H1 (cell line): ENCODE measurements around the gene SMIM5. TPM values are rescaled to one million over a fixed set of nuclear protein-coding genes. Genes with fewer than 3 reads are reported as not detected.

ENCODE experiments used
- CTCF ChIA-PET: fragments of 300-600 bp; sonication (Branson Sonifier 250); formaldehyde crosslinking; loops from one replicate; lab custom pipeline; 2021; ENCODE audit not compliant: partially characterized antibody; lab: Charles Lee
- POLR2A ChIA-PET: fragments of 300-600 bp; sonication (Branson Sonifier 250); formaldehyde crosslinking; loops from one replicate; lab custom pipeline; 2021; ENCODE audit warnings: inconsistent platforms; ENCODE audit not compliant: partially characterized antibody; lab: Charles Lee
- DNase-seq, 2 experiments: peaks; one replicate each; pipeline versions ENCODE4 v3.0.0 to v3.0.0-alpha.2; 2010 to 2022; ENCODE audit warnings: low spot score in 2 of 2, low read depth in 1 of 2, mixed read lengths in 1 of 2
- FAIRE-seq: peaks from 2 replicates; lab custom pipeline; 2011; peaks lifted over from hg19 to GRCh38; lab: Jason Lieb, UNC
- H2AFZ ChIP-seq: 2 replicates; pipeline ENCODE4 v1.8.1; 2012; ENCODE audit warnings: low read length, inconsistent platforms
- H2AK5ac ChIP-seq: 2 replicates; pipeline ENCODE4 v1.6.1; 2013; ENCODE audit warnings: low read depth, low read length
- H2BK120ac ChIP-seq: replicated peaks from 2 replicates; pipeline ENCODE3; 2013; ENCODE audit warnings: low read depth, low read length, inconsistent platforms
- H2BK12ac ChIP-seq: 2 replicates; pipeline ENCODE4 v1.6.1; 2013; ENCODE audit warnings: low read depth, low read length
- H2BK15ac ChIP-seq: 2 replicates; pipeline ENCODE4 v1.6.1; 2013; ENCODE audit warnings: low read length
- H2BK20ac ChIP-seq: 2 replicates; pipeline ENCODE4 v1.6.1; 2013; ENCODE audit warnings: low read length
- H2BK5ac ChIP-seq: 2 replicates; pipeline ENCODE4 v1.6.1; 2013; ENCODE audit warnings: low read depth, low read length
- H3K14ac ChIP-seq: 2 replicates; pipeline ENCODE4 v1.6.1; 2013; ENCODE audit warnings: inconsistent platforms; ENCODE audit not compliant: insufficient read length
- H3K18ac ChIP-seq: 2 replicates; pipeline ENCODE4 v1.6.1; 2013; ENCODE audit warnings: low read length; ENCODE audit errors: extremely low read depth
- H3K23ac ChIP-seq: 2 replicates; pipeline ENCODE4 v1.6.1; 2013; ENCODE audit warnings: inconsistent platforms; ENCODE audit not compliant: insufficient read length
- H3K23me2 ChIP-seq: 2 replicates; pipeline ENCODE4 v1.6.1; 2013; ENCODE audit warnings: low read depth, low read length
- H3K27ac ChIP-seq: 2 replicates; pipeline ENCODE4 v1.6.1; 2011; ENCODE audit warnings: low read depth, low read length, inconsistent platforms
- H3K27me3 ChIP-seq, 4 experiments: replicated peaks in 1 of 4; 1 replicate in 1 of 4; 2 replicates in 3 of 4; pipeline versions ENCODE4 v1.6.1 to v1.8.1; 2011 to 2013; ENCODE audit warnings: low read length in 3 of 4, mild to moderate bottlenecking in 3 of 4, inconsistent platforms in 2 of 4, mixed read lengths in 2 of 4, moderate library complexity in 1 of 4; ENCODE audit not compliant: control insufficient read depth in 3 of 4, insufficient read depth in 3 of 4; ENCODE audit errors: extremely low read depth in 1 of 4
- H3K36me3 ChIP-seq, 4 experiments: 2 replicates each; pipeline versions ENCODE4 v1.6.1 to v1.8.1; 2011 to 2013; ENCODE audit warnings: mild to moderate bottlenecking in 4 of 4, low read length in 3 of 4, moderate library complexity in 2 of 4, control low read depth in 1 of 4, inconsistent platforms in 1 of 4; ENCODE audit not compliant: insufficient read depth in 4 of 4, control insufficient read depth in 2 of 4
- H3K4ac ChIP-seq: replicated peaks from 2 replicates; pipeline ENCODE3; 2013; ENCODE audit warnings: low read length, low read depth, mixed read lengths, inconsistent platforms; ENCODE audit not compliant: insufficient read length
- H3K4me1 ChIP-seq, 4 experiments: replicated peaks in 1 of 4; 1 replicate in 1 of 4; 2 replicates in 3 of 4; pipeline versions ENCODE4 v1.6.1 to v1.8.1; 2011 to 2013; ENCODE audit warnings: low read length in 3 of 4, inconsistent platforms in 2 of 4, mixed read lengths in 1 of 4; ENCODE audit not compliant: insufficient read depth in 4 of 4, control insufficient read depth in 3 of 4
- H3K4me2 ChIP-seq, 2 experiments: 2 replicates each; pipeline versions ENCODE4 v1.6.1 to v1.8.1; 2011 to 2013; ENCODE audit warnings: low read depth in 2 of 2, low read length in 2 of 2, control low read depth in 1 of 2, inconsistent platforms in 1 of 2, mild to moderate bottlenecking in 1 of 2; ENCODE audit not compliant: insufficient read depth in 1 of 2
- H3K4me3 ChIP-seq, 4 experiments: fragments of 200-600, 300-600 bp in 1 of 4; sonication (generic), shearing (Covaris generic), sonication (Bioruptor Twin) in 1 of 4; 2 replicates each; pipeline versions ENCODE4 v1.5.1 to v1.8.1; 2011 to 2016; ENCODE audit warnings: low read length in 4 of 4, low read depth in 3 of 4, control low read depth in 2 of 4, inconsistent platforms in 2 of 4, mild to moderate bottlenecking in 2 of 4, mixed read lengths in 1 of 4, moderate library complexity in 1 of 4; ENCODE audit not compliant: insufficient read depth in 2 of 4; ENCODE audit errors: extremely low read depth in 1 of 4
- H3K56ac ChIP-seq: replicated peaks from 2 replicates; pipeline ENCODE3; 2013; ENCODE audit warnings: low read depth, mild to moderate bottlenecking, mixed read lengths, low read length, inconsistent platforms; ENCODE audit not compliant: insufficient read length
- H3K79me1 ChIP-seq: 2 replicates; pipeline ENCODE4 v1.6.1; 2013; ENCODE audit warnings: low read depth, low read length, control low read depth
- H3K79me2 ChIP-seq, 2 experiments: 2 replicates each; pipeline versions ENCODE4 v1.6.1 to v1.8.1; 2012 to 2013; ENCODE audit warnings: low read length in 2 of 2, mild to moderate bottlenecking in 2 of 2, inconsistent platforms in 1 of 2; ENCODE audit not compliant: insufficient read depth in 2 of 2, control insufficient read depth in 1 of 2
- H3K9ac ChIP-seq, 4 experiments: replicated peaks in 1 of 4; 1 replicate in 1 of 4; 2 replicates in 3 of 4; pipeline versions ENCODE4 v1.6.1 to v1.8.1; 2011 to 2013; ENCODE audit warnings: low read depth in 3 of 4, low read length in 3 of 4, control low read depth in 2 of 4, mild to moderate bottlenecking in 2 of 4, moderate library complexity in 2 of 4, inconsistent platforms in 1 of 4; ENCODE audit errors: extremely low read depth in 1 of 4
- H3K9me3 ChIP-seq, 2 experiments: 2 replicates each; pipeline versions ENCODE4 v1.6.1 to v1.8.1; 2012 to 2013; ENCODE audit warnings: mild to moderate bottlenecking in 2 of 2, moderate library complexity in 2 of 2, control low read depth in 1 of 2, inconsistent platforms in 1 of 2, low read depth in 1 of 2, low read length in 1 of 2, mixed read lengths in 1 of 2; ENCODE audit not compliant: insufficient read depth in 2 of 2
- H4K20me1 ChIP-seq, 2 experiments: replicated peaks in 1 of 2; 2 replicates each; pipeline versions ENCODE3 to v1.8.1; 2011 to 2013; ENCODE audit warnings: inconsistent platforms in 2 of 2, low read length in 2 of 2, mild to moderate bottlenecking in 1 of 2; ENCODE audit not compliant: insufficient read depth in 2 of 2, control insufficient read depth in 1 of 2
- H4K5ac ChIP-seq: 2 replicates; pipeline ENCODE4 v1.6.1; 2013; ENCODE audit warnings: low read length, low read depth, mixed read lengths, inconsistent platforms; ENCODE audit not compliant: insufficient read length
- H4K8ac ChIP-seq: 2 replicates; pipeline ENCODE4 v1.8.0; 2013; ENCODE audit warnings: mild to moderate bottlenecking, moderate library complexity, low read length, inconsistent platforms; ENCODE audit not compliant: insufficient read depth; ENCODE audit errors: extremely low read depth
- H4K91ac ChIP-seq: replicated peaks from 2 replicates; pipeline ENCODE3; 2013; ENCODE audit warnings: low read length, mixed read lengths, inconsistent platforms; ENCODE audit not compliant: insufficient read length
- CREB1 ChIP-seq: IDR thresholded peaks from 2 replicates; pipeline ENCODE4 v1.6.1; 2012; ENCODE audit warnings: inconsistent platforms
- WGBS, 2 experiments: shearing (Covaris generic) in 1 of 2; methylation state at CpG; one replicate each; pipeline versions ENCODE4 v1.1.6 to v1.1.7; 2013 to 2015; ENCODE audit warnings: low lambda C conversion rate in 2 of 2, mixed read lengths in 2 of 2, inconsistent platforms in 1 of 2, low coverage in 1 of 2, missing lambda C conversion rate in 1 of 2; ENCODE audit not compliant: insufficient replicate concordance in 2 of 2, insufficient coverage in 1 of 2, insufficient read length in 1 of 2; ENCODE audit errors: extremely low coverage in 1 of 2, missing lambda C conversion rate in 1 of 2; 5-methylcytosine and 5-hydroxymethylcytosine counted together
- polyA plus RNA-seq, 7 experiments: library from polyadenylated mRNA; depleted of rRNA in 3 of 7; stranded (reverse) in 5 of 7; unstranded in 2 of 7; fragments of >200 nt in 5 of 7; fragments of 200-250 nt in 2 of 7; gene quantifications; 1 replicate in 5 of 7; 2 replicates in 1 of 7; 4 replicates in 1 of 7; pipeline versions ENCODE4 v1.2.1 to v1.2.3, GENCODE V29; 2011 to 2013; ENCODE audit warnings: missing spikeins in 2 of 7, mixed read lengths in 2 of 7
- total RNA-seq: library from RNA; stranded (reverse); fragmentation: NEBNext Ultra II Directional; extraction: Animal tissue kit (Norgen Biotek cat#: 25700); gene quantifications from 2 replicates; pipeline ENCODE4 v1.2.1, GENCODE V29; 2021

Gene SMIM5
- total and polyA plus RNA-seq, 2 of the 8 experiments (the other 6 are each of a cell fraction or from before 2014, with no cell fraction given): not detected

DNA sequence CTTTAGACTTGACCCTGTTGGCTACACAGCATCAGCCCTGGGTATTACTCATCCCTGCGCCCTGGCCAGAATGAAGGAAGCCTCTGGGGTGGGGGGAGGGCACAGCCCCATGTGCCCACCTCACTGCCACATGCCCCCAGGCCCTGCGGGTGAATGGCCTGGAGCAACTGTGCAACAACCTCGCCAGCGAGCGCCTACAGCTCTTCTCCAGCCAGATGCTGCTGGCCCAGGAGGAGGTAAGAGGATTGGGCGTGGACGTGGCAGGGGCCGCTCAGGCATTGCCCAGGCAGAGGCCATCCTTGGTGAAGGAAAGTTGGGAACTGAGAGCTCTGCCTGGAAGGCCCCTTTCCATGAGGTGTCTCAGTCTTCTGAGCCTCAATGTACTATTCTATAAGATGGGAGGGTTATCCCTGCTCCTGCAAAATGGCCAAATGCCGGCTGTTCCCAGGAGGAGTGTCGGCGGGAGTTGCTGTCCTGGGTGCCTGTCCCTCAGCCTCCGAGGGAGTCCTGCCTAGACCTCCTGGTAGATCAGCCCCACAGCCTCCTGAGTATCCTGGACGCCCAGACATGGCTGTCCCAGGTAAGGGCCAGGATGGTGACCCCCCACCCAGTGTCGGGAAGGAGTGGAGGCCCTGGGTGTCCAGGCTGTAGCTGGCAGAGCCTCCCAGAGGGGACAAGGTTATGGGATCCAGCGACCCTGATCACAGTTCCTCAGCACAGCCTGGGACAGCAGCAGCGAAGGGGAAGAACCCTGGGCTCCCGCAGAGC, 36.7 kb upstream of the SMIM5 start:
- H2BK20ac ChIP-seq: no peak overlapping the region
- no peaks in the 10 kb centered on the region for H3K27me3 ChIP-seq
- WGBS, 2 experiments: 91% methylated on average over 16 of the region's 17 CpGs; no CpG with 5 or more reads in 1 of the 2 experiments
- H2BK15ac ChIP-seq: no peak overlapping the region
- H2BK5ac ChIP-seq: no peak overlapping the region
- no peak overlapping the region for H3K27ac ChIP-seq
- H2BK12ac ChIP-seq: no peak overlapping the region
- H3K79me2 ChIP-seq: no peaks in the 10 kb centered on the region
- TF ChIP-seq CREB1: no peak
- no peak overlapping the region for H3K23ac ChIP-seq
- H4K5ac ChIP-seq: no peak overlapping the region
- H3K4me2 ChIP-seq: no peak overlapping the region
- peaks cover 0 to 2% of the 10 kb centered on the region in 2 experiments for H4K20me1 ChIP-seq
- ChIA-PET CTCF (interaction anchor here (0.5 to 59.2 kb wide), 8 partner anchors 13 to 157 kb away, joined by 3 to 2200 read pairs (median 4); partner anchors contain the start of genes RECQL5, SAP30BP and SMIM5), POLR2A (interaction anchor here (0.9 to 1.2 kb wide), 3 partner anchors 10 to 184 kb away, joined by 3 to 4 read pairs (median 3); no protein-coding TSS in a partner anchor)
- H2AK5ac ChIP-seq: no peak overlapping the region
- no peak overlapping the region for H3K4me3 ChIP-seq
- DNase-seq (no peak), FAIRE-seq (no peak)
- no peaks in the 10 kb centered on the region for H3K23me2 ChIP-seq
- no peaks in the 10 kb centered on the region for H3K79me1 ChIP-seq
- H2AFZ ChIP-seq: no peak overlapping the region
- H3K4me1 ChIP-seq: no peaks in the 10 kb centered on the region
- no peaks in the 10 kb centered on the region for H3K9me3 ChIP-seq
- H3K18ac ChIP-seq: no peak overlapping the region
- H4K91ac ChIP-seq: no peak overlapping the region
- no peak overlapping the region for H3K14ac ChIP-seq
- no peaks in the 10 kb centered on the region for H3K36me3 ChIP-seq
- no peak overlapping the region; the same call in 1 of the 2 replicates for H4K8ac ChIP-seq
- no peak overlapping the region for H3K4ac ChIP-seq
- no peak overlapping the region for H3K9ac ChIP-seq
- H3K56ac ChIP-seq: no peak overlapping the region
- H2BK120ac ChIP-seq: no peak overlapping the region
